Lower lobe of right lung (tissue), 2 donors: ENCODE measurements around the gene ARL8A. TPM values are rescaled to one million over a fixed set of nuclear protein-coding genes. Genes with fewer than 3 reads are reported as not detected.

ENCODE experiments used
- ATAC-seq, 2 donors: fragments of 200-7000 bp; cut with Tn5 transposase; one replicate each; pipeline ENCODE4 v1.9.1; 2020 to 2022; ENCODE audit warnings: mild to moderate bottlenecking in 2 of 2, moderate library complexity in 2 of 2
- DNase-seq: peaks from one replicate; pipeline ENCODE4 v3.0.0-alpha.2; 2020
- H3K27ac ChIP-seq: fragments of 200-600 bp; one replicate; pipeline ENCODE4 v1.8.0; 2022
- H3K27me3 ChIP-seq: fragments of 200-600 bp; one replicate; pipeline ENCODE4 v1.8.0; 2022; ENCODE audit warnings: low read depth
- H3K36me3 ChIP-seq: fragments of 200-600 bp; one replicate; pipeline ENCODE4 v1.8.0; 2022; ENCODE audit warnings: mild to moderate bottlenecking
- H3K4me1 ChIP-seq: fragments of 200-600 bp; one replicate; pipeline ENCODE4 v1.8.0; 2022
- H3K4me3 ChIP-seq: fragments of 200-600 bp; one replicate; pipeline ENCODE4 v1.8.0; 2022; ENCODE audit warnings: mild to moderate bottlenecking
- H3K9me3 ChIP-seq: fragments of 200-600 bp; one replicate; pipeline ENCODE4 v1.8.0; 2022
- CTCF ChIP-seq: fragments of 200-600 bp; IDR thresholded peaks from one replicate; pipeline ENCODE4 v1.8.0; 2022; ENCODE audit warnings: antibody characterized with exemption, mild to moderate bottlenecking
- intact Hi-C: fragments of 100-400 bp; cut with DNase I; formaldehyde crosslinking; loops from one replicate; pipeline ENCODE4 v1.11.0; 2022
- total RNA-seq: library from RNA; stranded (reverse); fragmentation: NEBNext Ultra II Directional; extraction: Animal tissue kit (Norgen Biotek cat#: 25700); gene quantifications from one replicate; pipeline ENCODE4 v1.2.1, GENCODE V29; 2021
- donor health status: DM: no; HTN: yes; CAD: no; lungs with severe emphysema.

Gene ARL8A
- total RNA-seq, 1 donor from 2014 or later: 98.0 TPM

GRCh38 chr1:202124142-202124541 is 20.4 kb downstream of the ARL8A start:
- no peaks in the 10 kb centered on the region for H3K36me3 ChIP-seq
- no peaks in the 10 kb centered on the region for H3K27me3 ChIP-seq
- H3K4me1 ChIP-seq: no peaks in the 10 kb centered on the region
- intact Hi-C loops: no loop called here
- H3K27ac ChIP-seq: no peak overlapping the region
- no peak for TF ChIP-seq CTCF
- no peak for DNase-seq
- no peak overlapping the region for H3K4me3 ChIP-seq
- no peak for ATAC-seq
- H3K9me3 ChIP-seq: no peaks in the 10 kb centered on the region

- Histone ChIP-seq H3K9me3 (no peaks in the 10 kb centered on the region), H3K27ac (no peak overlapping the region), H3K4me1 (no peaks in the 10 kb centered on the region), H3K27me3 (no peaks in the 10 kb centered on the region), H3K36me3 (no peaks in the 10 kb centered on the region), H3K4me3 (no peak overlapping the region)
- no peak for TF ChIP-seq CTCF
- no peak for ATAC-seq
- intact Hi-C loops: no loop called here
- no peak for DNase-seq
Observed at GRCh38 chr1:202123336-202123813, 21.2 kb downstream of the ARL8A start.

- intact Hi-C loops: no loop called here
- TF ChIP-seq CTCF: peak; percentile 48
- Histone ChIP-seq H3K36me3 (no peaks in the 10 kb centered on the region), H3K4me1 (no peaks in the 10 kb centered on the region), H3K27me3 (no peaks in the 10 kb centered on the region), H3K9me3 (no peaks in the 10 kb centered on the region), H3K27ac (no peak within 1 kb of the TSS), H3K4me3 (no peak within 1 kb of the TSS)
- DNase-seq: peak; percentile 76
- peak; percentile 79 to 81 for ATAC-seq
Observed at GRCh38 chr1:202122639-202123335, 21.8 kb downstream of the ARL8A start, which contains the start of gene GPR37L1. Gene GPR37L1 (plus strand): TSS chr1:202122917. CDS start chr1:202122964, 47 bp downstream.

- ATAC-seq: no peak
- TF ChIP-seq CTCF: no peak
- Histone ChIP-seq H3K4me3 (no peak overlapping the region), H3K4me1 (no peaks in the 10 kb centered on the region), H3K27ac (no peak overlapping the region), H3K27me3 (no peaks in the 10 kb centered on the region), H3K36me3 (no peaks in the 10 kb centered on the region), H3K9me3 (no peaks in the 10 kb centered on the region)
- DNase-seq: no peak
- intact Hi-C loops: no loop called here
Observed at GRCh38 chr1:202121006-202121405, 23.5 kb downstream of the ARL8A start.

- no peak for TF ChIP-seq CTCF
- H3K9me3 ChIP-seq: no peaks in the 10 kb centered on the region
- ATAC-seq (no peak), DNase-seq (no peak)
- intact Hi-C loops: loop anchor here (10.0 kb wide), 1 partner anchor 113 kb away; no protein-coding TSS in a partner anchor
- no peak overlapping the region for H3K4me3 ChIP-seq
- peaks cover 10% of the 10 kb centered on the region for H3K4me1 ChIP-seq
- no peaks in the 10 kb centered on the region for H3K27me3 ChIP-seq
- no peak overlapping the region for H3K27ac ChIP-seq
- H3K36me3 ChIP-seq: no peaks in the 10 kb centered on the region
Observed at GRCh38 chr1:202117898-202118371, 26.6 kb downstream of the ARL8A start.
